Memory B cell (primary cell): Measurements from ENCODE around the gene FAH.

Experiments used
- ATAC-seq: fragments of 150-1000 bp; cut with Tn5 transposase; 2 replicates; pipeline ENCODE4 v1.10.0; 2021; ENCODE audit warnings: low read depth, mild to moderate bottlenecking, moderate library complexity
- DNase-seq, 2 donors: peaks; one replicate each; pipeline ENCODE4 v3.0.0; 2022; ENCODE audit warnings: low spot score in 2 of 2
- H3K27ac Mint-ChIP-seq: one replicate; pipeline ENCODE4 v1.8.0; 2022; ENCODE audit warnings: mild to moderate bottlenecking, moderate library complexity, mixed read lengths
- H3K27me3 Mint-ChIP-seq: one replicate; pipeline ENCODE4 v1.8.0; 2022; ENCODE audit warnings: mixed read lengths
- H3K36me3 Mint-ChIP-seq: one replicate; pipeline ENCODE4 v1.8.0; 2022; ENCODE audit warnings: mild to moderate bottlenecking, mixed read lengths
- H3K4me1 Mint-ChIP-seq: one replicate; pipeline ENCODE4 v1.8.0; 2022; ENCODE audit warnings: mixed read lengths
- H3K4me3 Mint-ChIP-seq: one replicate; pipeline ENCODE4 v1.8.0; 2022; ENCODE audit warnings: mild to moderate bottlenecking, moderate library complexity, mixed read lengths
- H3K9me3 Mint-ChIP-seq: one replicate; pipeline ENCODE4 v1.8.0; 2022; ENCODE audit warnings: mixed read lengths

The FAH gene

DNA sequence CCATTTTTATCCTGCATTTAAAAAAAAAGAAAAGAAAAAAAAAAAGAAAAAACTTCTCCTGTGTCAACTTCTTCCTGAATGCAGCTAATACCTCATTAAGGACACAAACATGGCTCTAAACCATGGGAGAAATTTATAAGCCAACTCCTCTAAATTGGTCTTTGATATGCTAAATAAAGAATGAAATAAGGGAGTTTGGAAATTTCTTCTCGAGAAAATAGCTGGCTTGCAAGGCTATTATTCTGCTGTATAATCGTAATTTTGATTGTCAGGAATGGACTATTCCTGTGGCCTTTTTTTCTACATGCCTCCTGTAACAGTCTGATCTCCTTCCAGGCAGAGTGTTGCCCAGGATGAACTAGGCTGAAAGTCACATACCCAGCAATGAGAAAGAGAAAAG is 78.6 kb downstream of the FAH start:
- peaks cover 27% of the 10 kb centered on the region for H3K27me3 Mint-ChIP-seq
- DNase-seq: no peak

DNA sequence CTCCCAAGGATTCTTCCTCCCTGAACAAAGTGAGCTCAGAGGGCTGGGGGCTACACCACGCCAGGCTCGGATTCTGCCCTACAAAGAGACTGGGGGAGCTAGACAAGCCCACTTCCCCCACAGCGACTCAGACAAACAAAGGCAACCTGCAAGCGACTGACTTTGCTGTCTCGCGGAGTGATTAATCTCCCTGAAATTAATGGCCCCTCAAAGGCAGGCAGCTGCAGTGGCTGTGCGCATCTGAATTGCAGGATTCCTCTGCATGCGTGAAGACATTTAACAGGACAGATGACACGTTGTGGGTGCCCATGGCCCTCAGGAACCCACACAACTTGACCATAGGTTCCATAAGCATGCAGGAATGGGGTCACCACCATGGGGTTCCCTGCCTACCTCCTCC is 80.8 kb downstream of the FAH start:
- DNase-seq: no peak
- Mint-ChIP-seq H3K4me3 (no peak overlapping the region), H3K9me3 (no peaks in the 10 kb centered on the region), H3K27ac (no peak overlapping the region), H3K4me1 (peaks cover 3% of the 10 kb centered on the region), H3K36me3 (no peaks in the 10 kb centered on the region), H3K27me3 (peaks cover 23% of the 10 kb centered on the region)
- ATAC-seq: no peak

More for the DNA sequence above, 78.6 kb downstream of the FAH start:
- Mint-ChIP-seq H3K9me3 (no peaks in the 10 kb centered on the region), H3K27ac (no peak overlapping the region), H3K4me1 (peaks cover 3% of the 10 kb centered on the region), H3K4me3 (no peak overlapping the region), H3K36me3 (no peaks in the 10 kb centered on the region)
- ATAC-seq: no peak

GRCh38 chr15:80234883-80235282 is 82.1 kb downstream of the FAH start:
- ATAC-seq (peak; percentile 49), DNase-seq (peak; percentile 16 to 31)
- Mint-ChIP-seq H3K27me3 (peaks cover 24% of the 10 kb centered on the region), H3K36me3 (no peaks in the 10 kb centered on the region), H3K9me3 (no peaks in the 10 kb centered on the region), H3K4me1 (peaks cover 3% of the 10 kb centered on the region), H3K27ac (no peak overlapping the region), H3K4me3 (no peak overlapping the region)
